HG02973 (cell line): ENCODE results near the gene DELE1.

Source experiments
- ATAC-seq: cut with Tn5 transposase; IDR thresholded peaks from one replicate; pipeline ENCODE4 v1.9.1; 2021; ENCODE audit warnings: moderate library complexity; ENCODE audit not compliant: unreplicated experiment

The DELE1 gene

GRCh38 chr5:141923448-141924313, at the start of gene DELE1:
DELE1 (plus strand) TSS chr5:141923871; CDS start chr5:141923942, 71 bp downstream.
- peak; percentile 94 for ATAC-seq

GRCh38 chr5:141873933-141874261, 49.8 kb upstream of the DELE1 start:
- ATAC-seq = no peak

GRCh38 chr5:141874262-141874964, 49.3 kb upstream of the DELE1 start:
- ATAC-seq = no peak

- ATAC-seq = no peak
Measured at GRCh38 chr5:141875022-141875740, 48.5 kb upstream of the DELE1 start.

GRCh38 chr5:141875795-141876627, 47.7 kb upstream of the DELE1 start:
- ATAC-seq = no peak

GRCh38 chr5:141876628-141877355, 46.9 kb upstream of the DELE1 start:
- ATAC-seq = no peak

GRCh38 chr5:141877356-141878185, 46.1 kb upstream of the DELE1 start:
- no peak for ATAC-seq

- no peak for ATAC-seq
Measured at GRCh38 chr5:141878186-141878710, 45.4 kb upstream of the DELE1 start, which contains the start of gene PCDH1. PCDH1 (minus strand) TSS chr5:141878410; CDS start chr5:141878262, 148 bp downstream.

- ATAC-seq = peak; percentile 77
Measured at GRCh38 chr5:141878711-141879425, 44.8 kb upstream of the DELE1 start.

GRCh38 chr5:141879426-141879759, 44.3 kb upstream of the DELE1 start:
- no peak for ATAC-seq

- no peak for ATAC-seq
Measured at GRCh38 chr5:141879941-141880738, 43.5 kb upstream of the DELE1 start.

- ATAC-seq = no peak
Measured at GRCh38 chr5:141880961-141881801, 42.5 kb upstream of the DELE1 start.

GRCh38 chr5:141881886-141882285, 41.8 kb upstream of the DELE1 start:
- no peak for ATAC-seq

GRCh38 chr5:141882594-141883183, 41.0 kb upstream of the DELE1 start:
- ATAC-seq = no peak

GRCh38 chr5:141883184-141883891, 40.3 kb upstream of the DELE1 start:
- ATAC-seq = no peak

- no peak for ATAC-seq
Measured at GRCh38 chr5:141883892-141884318, 39.8 kb upstream of the DELE1 start.
